GM19452 (cell line): Measurements from ENCODE around the gene USP48.
"Not testable (repeated sequence)": the region's sequence is repeated elsewhere in the genome, so short reads cannot be mapped to it uniquely, and the experiment has no call there.

Experiments used
- ATAC-seq: cut with Tn5 transposase; IDR thresholded peaks from one replicate; pipeline ENCODE4 v1.9.1; 2021; ENCODE audit not compliant: unreplicated experiment

The USP48 gene

GRCh38 chr1:21814981-21815582 is 32.1 kb upstream of the USP48 start:
- no peak for ATAC-seq

- no peak for ATAC-seq
These were observed 31.4 kb upstream of the USP48 start for GRCh38 chr1:21814241-21814918.

- no peak for ATAC-seq
These were observed 30.6 kb upstream of the USP48 start for GRCh38 chr1:21813542-21813941.

GRCh38 chr1:21811875-21812305 is 28.9 kb upstream of the USP48 start, which contains the start of gene LDLRAD2:
Gene LDLRAD2, plus strand, starts transcription at chr1:21812265. Its CDS starts 187 bp downstream, at chr1:21812452.
- ATAC-seq, result no peak

GRCh38 chr1:21804536-21804935 is 21.6 kb upstream of the USP48 start:
- no peak for ATAC-seq

- ATAC-seq, result no peak
These were observed 18.2 kb upstream of the USP48 start for GRCh38 chr1:21801100-21801499.

GRCh38 chr1:21799730-21800129 is 16.8 kb upstream of the USP48 start:
- ATAC-seq, result no peak

- no peak for ATAC-seq
These were observed 12.1 kb upstream of the USP48 start for GRCh38 chr1:21795075-21795474.

GRCh38 chr1:21794656-21795055 is 11.7 kb upstream of the USP48 start:
- ATAC-seq, result no peak

GRCh38 chr1:21793104-21793503 is 10.2 kb upstream of the USP48 start:
- ATAC-seq, result no peak

GRCh38 chr1:21786640-21787039 is 3.7 kb upstream of the USP48 start:
- ATAC-seq, result no peak

GRCh38 chr1:21785764-21786163 is 2.8 kb upstream of the USP48 start:
- not testable (repeated sequence) for ATAC-seq

- ATAC-seq, result no peak
These were observed 992 bp upstream of the USP48 start for GRCh38 chr1:21783679-21784603.

- peak; percentile 14 for ATAC-seq
These were observed 541 bp downstream of the USP48 start for GRCh38 chr1:21782349-21782867.

GRCh38 chr1:21781815-21782348 is 1.1 kb downstream of the USP48 start:
- ATAC-seq, result peak; percentile 19

GRCh38 chr1:21779613-21780521 is 3.1 kb downstream of the USP48 start:
- no peak for ATAC-seq

- ATAC-seq, result no peak
These were observed 4.6 kb downstream of the USP48 start for GRCh38 chr1:21778405-21778727.

- ATAC-seq, result not testable (repeated sequence)
These were observed 6.0 kb downstream of the USP48 start for GRCh38 chr1:21776925-21777324.

GRCh38 chr1:21775985-21776562 is 6.9 kb downstream of the USP48 start:
- no peak for ATAC-seq

GRCh38 chr1:21775550-21775914 is 7.4 kb downstream of the USP48 start:
- no peak for ATAC-seq
